Lung (tissue), 12 donors: ENCODE measurements around the gene GRIK3. TPM values are rescaled to one million over a fixed set of nuclear protein-coding genes. Genes with fewer than 3 reads are reported as not detected.

Experiments used
- ATAC-seq: fragments of 200-7000 bp; cut with Tn5 transposase; one replicate; pipeline ENCODE4 v1.9.1; 2020; ENCODE audit warnings: moderate number of reproducible peaks; ENCODE audit not compliant: insufficient read depth, low FRiP score
- DNase-seq, 3 donors: peaks; one replicate each; pipeline ENCODE4 v3.0.0-alpha.2; 2013 to 2017
- H3K27ac ChIP-seq, 2 donors: one replicate each; pipeline ENCODE4 v1.5.1; 2013; ENCODE audit warnings: mild to moderate bottlenecking in 2 of 2, moderate library complexity in 2 of 2, control low read depth in 1 of 2, inconsistent platforms in 1 of 2, low read depth in 1 of 2, low read length in 1 of 2
- H3K27me3 ChIP-seq, 3 donors: one replicate each; pipeline ENCODE4 v1.5.1; 2013; ENCODE audit warnings: low read length in 2 of 3; ENCODE audit not compliant: control insufficient read depth in 3 of 3, insufficient read depth in 3 of 3
- H3K36me3 ChIP-seq, 4 donors: one replicate each; pipeline ENCODE4 v1.5.1; 2013; ENCODE audit warnings: low read length in 4 of 4, mild to moderate bottlenecking in 1 of 4, moderate library complexity in 1 of 4; ENCODE audit not compliant: control insufficient read depth in 4 of 4, insufficient read depth in 4 of 4
- H3K4me1 ChIP-seq, 5 donors: one replicate each; pipeline ENCODE4 v1.5.1; 2013; ENCODE audit warnings: low read length in 5 of 5, mild to moderate bottlenecking in 2 of 5, moderate library complexity in 1 of 5; ENCODE audit not compliant: control insufficient read depth in 5 of 5, insufficient read depth in 5 of 5
- H3K4me3 ChIP-seq: one replicate; pipeline ENCODE4 v1.5.1; 2013; ENCODE audit warnings: mild to moderate bottlenecking, control low read depth, moderate library complexity
- H3K9ac ChIP-seq, 2 donors: one replicate each; pipeline ENCODE4 v1.5.1; 2013; ENCODE audit warnings: low read length in 2 of 2, control low read depth in 1 of 2; ENCODE audit not compliant: insufficient read depth in 1 of 2
- H3K9me3 ChIP-seq, 4 donors: one replicate each; pipeline ENCODE4 v1.5.1; 2013; ENCODE audit warnings: low read length in 3 of 4, mild to moderate bottlenecking in 1 of 4, moderate library complexity in 1 of 4; ENCODE audit not compliant: control insufficient read depth in 4 of 4, insufficient read depth in 3 of 4
- CTCF ChIP-seq: IDR thresholded peaks from 2 replicates; pipeline ENCODE4 v1.5.1; 2012; ENCODE audit warnings: mild to moderate bottlenecking; ENCODE audit errors: control extremely low read depth, extremely low read depth
- WGBS, 2 donors: extraction: QIAGEN DNeasy Blood & Tissue Kit; methylation state at CpG; one replicate each; pipeline ENCODE4 v1.1.7; 2013; 5-methylcytosine and 5-hydroxymethylcytosine counted together
- polyA plus RNA-seq, 2 donors: library from polyadenylated mRNA; stranded (reverse); fragments of 200-250 nt; gene quantifications; one replicate each; pipeline ENCODE4 v1.2.1, GENCODE V29; 2013
- total RNA-seq, 2 donors: library from RNA; depleted of rRNA in 1 of 2; stranded (reverse); fragments of >200 nt in 1 of 2; gene quantifications; one replicate each; pipeline ENCODE4 v1.2.1, GENCODE V29; 2014 to 2021
- donor health status: control.
- donor health status: control.
- donor health status: Bipolar disorder and iron deficiency.
- donor health status: healthy.
- donor health status: DM: yes; HTN: yes; CAD: no.

Gene GRIK3
- total and polyA plus RNA-seq, 4 donors = 0.01 to 0.40 (median 0.07) TPM

GRCh38 chr1:36764798-36765197 lies 269.5 kb downstream of the GRIK3 start:
- 21 to 25% methylated on average over 2 of the region's 2 CpGs for WGBS, 2 donors

GRCh38 chr1:36763771-36764170 lies 270.5 kb downstream of the GRIK3 start:
- Histone ChIP-seq H3K9ac (no peak overlapping the region), H3K27me3 (peaks cover 0 to 4% (median 0%) of the 10 kb centered on the region in 3 donors), H3K9me3 (peaks cover 0 to 15% (median 0%) of the 10 kb centered on the region in 4 donors), H3K27ac (no peak overlapping the region), H3K4me3 (no peak overlapping the region), H3K36me3 (no peaks in the 10 kb centered on the region), H3K4me1 (no peaks in the 10 kb centered on the region)
- 90 to 94% methylated on average over 10 of the region's 10 CpGs for WGBS, 2 donors
- no peak for ATAC-seq
- no peak for DNase-seq
- TF ChIP-seq CTCF = no peak

More at GRCh38 chr1:36764798-36765197, 269.5 kb downstream of the GRIK3 start:
- Histone ChIP-seq H3K27ac (no peak overlapping the region), H3K27me3 (peaks cover 0 to 12% (median 7%) of the 10 kb centered on the region in 3 donors), H3K9ac (no peak overlapping the region), H3K36me3 (no peaks in the 10 kb centered on the region), H3K4me3 (no peak overlapping the region), H3K4me1 (no peaks in the 10 kb centered on the region), H3K9me3 (peaks cover 0 to 13% (median 0%) of the 10 kb centered on the region in 4 donors)
- TF ChIP-seq CTCF = no peak
- ATAC-seq (no peak), DNase-seq (no peak)

GRCh38 chr1:36762174-36762573 lies 272.1 kb downstream of the GRIK3 start:
- H3K4me1 ChIP-seq = no peaks in the 10 kb centered on the region
- no peaks in the 10 kb centered on the region for H3K36me3 ChIP-seq
- no peak for ATAC-seq
- TF ChIP-seq CTCF = no peak
- H3K27me3 ChIP-seq = no peaks in the 10 kb centered on the region
- 82 to 84% methylated on average over 3 of the region's 3 CpGs for WGBS, 2 donors
- no peak for DNase-seq
- no peak overlapping the region for H3K9ac ChIP-seq
- H3K27ac ChIP-seq = no peak overlapping the region
- peaks cover 0 to 15% (median 0%) of the 10 kb centered on the region in 4 donors for H3K9me3 ChIP-seq
- no peak overlapping the region for H3K4me3 ChIP-seq

GRCh38 chr1:36761113-36761512 lies 273.2 kb downstream of the GRIK3 start:
- Histone ChIP-seq H3K9ac (no peak overlapping the region), H3K36me3 (no peaks in the 10 kb centered on the region), H3K4me1 (no peaks in the 10 kb centered on the region), H3K4me3 (no peak overlapping the region), H3K27ac (no peak overlapping the region), H3K9me3 (peaks cover 0 to 15% (median 0%) of the 10 kb centered on the region in 4 donors), H3K27me3 (no peaks in the 10 kb centered on the region)
- ATAC-seq (no peak), DNase-seq (no peak)
- TF ChIP-seq CTCF = no peak
